HG03439 (cell line): ENCODE results near the gene LINC00237.

Experiments used
- ATAC-seq: cut with Tn5 transposase; IDR thresholded peaks from one replicate; pipeline ENCODE4 v1.9.1; 2021; ENCODE audit warnings: mild to moderate bottlenecking, moderate library complexity; ENCODE audit not compliant: unreplicated experiment

The LINC00237 gene

DNA sequence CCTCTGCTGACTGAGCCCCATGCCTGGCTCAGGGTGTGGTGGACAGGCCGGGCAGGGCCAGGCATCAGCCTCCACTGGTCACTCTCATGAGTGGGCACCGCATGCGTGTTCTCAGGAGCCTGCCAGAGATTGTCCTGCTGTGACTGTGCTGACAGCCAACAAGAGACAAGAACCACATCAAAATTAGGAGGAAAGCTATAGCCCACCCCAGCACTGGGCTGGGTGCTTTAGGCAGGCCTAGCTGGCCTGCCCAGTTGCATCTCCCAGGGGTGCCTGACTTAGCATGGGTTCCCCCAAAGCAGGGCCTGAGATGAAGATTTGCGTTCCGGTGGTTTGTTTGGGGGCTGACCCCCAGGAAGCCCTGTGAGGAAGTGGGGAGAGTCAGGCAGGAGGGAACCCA is 53.9 kb downstream of the LINC00237 start:
- no peak for ATAC-seq

DNA sequence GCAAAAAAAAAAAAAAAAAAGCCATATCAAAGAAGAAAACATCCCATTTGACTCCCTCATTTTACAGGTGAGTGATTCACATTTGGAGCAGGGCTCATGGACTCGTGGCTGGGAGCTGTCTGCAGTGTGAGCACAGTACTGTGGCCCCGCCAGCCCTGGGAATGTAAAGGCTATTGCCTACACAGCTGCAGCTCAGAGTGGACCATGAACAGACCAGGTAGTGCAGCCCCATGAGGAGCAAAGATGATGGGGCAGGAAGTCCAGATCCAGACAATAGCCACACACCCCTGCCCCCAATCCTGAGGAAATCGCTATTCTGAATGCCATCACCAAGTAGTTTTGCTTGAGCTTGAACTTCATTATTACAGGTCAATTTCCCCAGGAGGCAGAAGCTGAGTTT is 55.4 kb downstream of the LINC00237 start:
- no peak for ATAC-seq

DNA sequence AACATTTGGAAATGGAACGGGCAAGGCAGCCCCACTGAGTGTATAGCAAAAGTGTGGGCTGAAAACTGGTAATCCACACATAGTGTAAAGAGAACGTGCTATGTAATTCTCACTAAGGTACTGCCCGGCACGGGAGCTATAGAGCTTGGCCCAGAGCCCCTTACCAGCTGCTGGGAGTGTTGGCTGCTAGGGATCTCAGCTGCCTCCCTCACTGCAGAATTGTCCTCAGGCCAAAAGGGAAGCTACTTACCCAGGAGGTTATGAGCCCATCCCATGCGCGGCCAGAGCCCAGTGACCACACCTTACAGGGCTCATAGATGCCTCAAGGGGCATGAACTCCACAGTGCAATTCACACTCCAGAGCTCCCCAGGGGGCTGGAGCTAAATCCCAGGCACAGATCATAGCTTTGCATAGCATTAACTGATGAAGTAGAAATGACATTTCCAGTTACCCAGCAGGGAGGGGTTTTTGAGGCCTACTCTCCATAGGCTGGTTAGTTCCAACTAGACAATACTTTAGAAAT is 56.8 kb downstream of the LINC00237 start:
- ATAC-seq: no peak

DNA sequence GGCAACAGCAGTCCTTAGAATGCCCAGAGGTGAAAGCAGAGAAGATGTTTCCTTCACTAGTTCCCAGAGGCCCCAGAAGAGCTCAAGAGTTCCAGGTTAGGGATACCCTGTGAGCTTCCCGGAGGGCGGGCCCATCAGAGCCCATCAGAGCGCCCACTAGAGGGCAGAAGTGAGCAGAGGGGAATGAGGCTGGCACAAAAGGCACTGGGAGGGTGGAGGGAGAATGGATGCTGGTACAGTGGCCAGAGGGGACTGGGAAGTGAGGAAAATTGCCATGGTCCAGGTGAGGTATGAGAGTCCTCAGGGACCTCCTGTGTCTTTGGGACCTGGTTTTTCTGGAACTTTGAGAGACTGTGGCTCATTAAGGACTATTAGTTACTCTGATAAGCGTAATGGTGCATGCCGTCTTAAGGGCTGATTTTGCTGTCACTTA is 57.3 kb downstream of the LINC00237 start:
- no peak for ATAC-seq

DNA sequence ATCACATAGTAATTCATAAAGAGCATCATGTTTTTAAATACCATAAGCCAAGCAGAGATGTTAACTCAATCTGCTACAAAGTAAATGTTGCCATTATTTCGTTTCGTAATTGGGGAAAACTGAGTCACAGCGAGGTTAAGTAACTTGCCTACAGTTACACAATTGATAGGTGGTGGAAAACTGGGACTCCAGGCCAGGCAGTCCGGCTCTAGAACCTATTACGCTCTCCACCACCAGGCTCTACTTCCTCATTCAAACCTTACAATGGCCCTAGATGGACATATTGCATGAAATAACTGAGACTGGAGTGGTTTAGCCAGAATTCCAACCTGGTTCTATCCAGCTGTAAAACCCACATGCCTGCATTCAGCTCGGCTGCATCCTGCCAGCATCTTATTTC is 58.2 kb downstream of the LINC00237 start:
- ATAC-seq: no peak

DNA sequence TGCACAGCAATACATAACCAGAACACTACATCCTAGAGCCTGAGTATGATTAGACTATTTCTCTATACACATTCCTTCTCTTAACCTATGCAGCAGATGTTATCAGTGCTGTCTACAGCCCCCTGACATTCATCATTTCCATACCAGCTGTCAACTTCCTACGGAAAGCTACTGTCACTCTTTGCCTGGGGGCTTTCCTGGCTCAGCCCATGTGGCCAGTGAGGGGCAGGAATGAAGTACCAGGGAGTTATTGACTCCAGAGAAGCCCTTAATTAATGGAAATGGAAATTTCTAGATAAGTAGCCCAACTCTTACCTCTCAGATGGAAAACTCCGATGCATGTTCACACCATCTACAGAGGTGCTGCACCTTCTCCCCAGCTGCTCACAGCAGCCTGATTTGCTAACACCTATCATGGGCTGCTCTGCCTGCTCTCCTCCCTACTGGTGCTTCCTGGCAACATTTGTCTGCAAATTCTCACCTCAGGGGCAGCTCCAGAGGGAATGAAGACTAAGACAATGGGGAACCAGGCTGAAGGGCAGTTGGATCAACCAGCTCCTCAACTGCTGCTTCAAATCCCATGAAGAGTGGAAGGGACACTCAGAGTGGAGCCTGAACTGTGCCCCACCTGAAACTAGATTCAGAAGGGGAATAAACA is 59.6 kb downstream of the LINC00237 start:
- ATAC-seq: no peak
